GM13976 (cell line): ENCODE measurements around the gene ARSG.

Source experiments
- DNase-seq: peaks from one replicate; pipeline ENCODE4 v3.0.0; 2012; ENCODE audit warnings: low spot score
- in situ Hi-C: fragments of 300-500 bp; cut with MboI; formaldehyde crosslinking; loops from one replicate; pipeline ENCODE4 v1.12.0; 2022; ENCODE audit warnings: low sequenced_read_pairs, mixed read lengths, inconsistent platforms; ENCODE audit not compliant: unreplicated experiment
- TF ChIP-seq, protein P1 (sequence below): IDR thresholded peaks from 2 replicates; pipeline ENCODE4 v1.5.1; 2012; ENCODE audit warnings: borderline replicate concordance, mild to moderate bottlenecking; ENCODE audit not compliant: insufficient read depth; ENCODE audit errors: extremely low read depth, missing control alignments, control extremely low read depth

ARSG gene

DNA sequence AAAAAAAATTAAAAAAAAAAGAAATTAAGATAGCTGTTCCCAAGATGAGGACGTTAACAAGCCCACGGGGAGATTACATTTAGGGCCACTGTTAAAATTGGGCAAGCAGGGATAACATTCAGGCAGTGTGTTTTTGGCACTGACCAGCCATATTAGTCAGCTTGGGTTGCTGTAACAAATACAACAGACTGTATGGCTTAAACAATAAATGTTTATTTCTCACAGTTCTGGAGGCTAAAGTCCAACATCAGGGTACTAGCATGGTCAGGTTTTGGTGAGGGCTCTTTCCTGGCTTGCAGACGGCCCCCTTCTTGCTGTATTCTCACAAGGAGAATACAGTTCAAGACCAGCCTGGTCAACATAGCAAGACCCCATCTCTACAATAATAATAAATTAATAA, 31.3 kb downstream of the ARSG start:
- DNase-seq: no peak
- TF ChIP-seq, protein P1, sequence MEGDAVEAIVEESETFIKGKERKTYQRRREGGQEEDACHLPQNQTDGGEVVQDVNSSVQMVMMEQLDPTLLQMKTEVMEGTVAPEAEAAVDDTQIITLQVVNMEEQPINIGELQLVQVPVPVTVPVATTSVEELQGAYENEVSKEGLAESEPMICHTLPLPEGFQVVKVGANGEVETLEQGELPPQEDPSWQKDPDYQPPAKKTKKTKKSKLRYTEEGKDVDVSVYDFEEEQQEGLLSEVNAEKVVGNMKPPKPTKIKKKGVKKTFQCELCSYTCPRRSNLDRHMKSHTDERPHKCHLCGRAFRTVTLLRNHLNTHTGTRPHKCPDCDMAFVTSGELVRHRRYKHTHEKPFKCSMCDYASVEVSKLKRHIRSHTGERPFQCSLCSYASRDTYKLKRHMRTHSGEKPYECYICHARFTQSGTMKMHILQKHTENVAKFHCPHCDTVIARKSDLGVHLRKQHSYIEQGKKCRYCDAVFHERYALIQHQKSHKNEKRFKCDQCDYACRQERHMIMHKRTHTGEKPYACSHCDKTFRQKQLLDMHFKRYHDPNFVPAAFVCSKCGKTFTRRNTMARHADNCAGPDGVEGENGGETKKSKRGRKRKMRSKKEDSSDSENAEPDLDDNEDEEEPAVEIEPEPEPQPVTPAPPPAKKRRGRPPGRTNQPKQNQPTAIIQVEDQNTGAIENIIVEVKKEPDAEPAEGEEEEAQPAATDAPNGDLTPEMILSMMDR: no peak
- in situ Hi-C loops: no loop called here

DNA sequence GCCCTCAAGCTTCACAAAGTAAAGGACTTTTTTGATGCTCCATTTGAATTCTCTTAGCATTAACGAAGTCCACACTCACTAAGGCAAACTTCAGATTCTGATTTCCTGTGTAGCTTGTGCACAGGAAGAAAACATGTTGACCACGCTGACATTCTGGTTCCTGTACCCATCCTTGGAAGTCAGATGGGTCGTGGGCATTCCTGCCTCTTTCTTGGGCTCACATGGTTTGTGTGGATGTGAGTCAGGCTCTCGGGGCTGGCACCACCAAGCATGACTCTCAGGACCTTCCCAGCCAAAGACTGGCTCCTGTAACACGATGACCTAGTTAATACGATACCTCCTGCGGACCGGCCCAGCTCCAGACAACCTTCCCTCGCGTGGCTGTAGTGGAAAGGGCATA, 32.8 kb downstream of the ARSG start:
- in situ Hi-C loops: no loop called here
- TF ChIP-seq, protein P1: no peak
- DNase-seq: no peak

DNA sequence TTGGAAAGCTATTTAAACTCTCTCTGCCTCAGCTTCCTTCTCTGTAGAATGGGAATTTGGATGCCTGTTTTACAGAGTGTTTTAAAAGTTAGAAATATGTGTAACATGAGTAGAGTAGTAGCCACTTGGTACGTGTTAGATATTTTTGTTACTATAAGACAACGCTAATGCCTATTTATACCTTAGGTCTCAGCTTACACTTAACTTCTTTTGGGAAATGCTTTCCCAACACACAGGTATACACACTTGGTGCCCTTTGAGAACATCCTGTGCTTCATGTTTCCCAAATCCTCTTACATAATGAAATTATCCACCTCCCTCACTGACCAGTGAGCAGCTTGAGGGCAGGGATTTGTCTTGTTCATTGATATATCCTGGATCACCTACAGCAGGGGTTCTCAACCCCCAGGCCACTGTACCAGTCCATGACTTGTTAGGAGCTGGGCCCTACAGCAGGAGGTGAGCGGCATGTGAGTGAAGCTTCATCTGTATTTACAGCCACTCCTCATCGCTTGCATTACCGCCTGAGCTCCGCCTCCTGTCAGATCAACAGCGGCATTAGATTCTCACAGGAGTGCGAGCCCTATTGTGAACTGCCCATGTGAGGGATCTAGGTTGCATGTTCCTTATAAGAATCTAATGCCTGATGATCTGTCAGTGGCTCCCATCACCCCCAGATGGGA, 33.5 kb downstream of the ARSG start:
- in situ Hi-C loops: no loop called here
- no peak for DNase-seq

DNA sequence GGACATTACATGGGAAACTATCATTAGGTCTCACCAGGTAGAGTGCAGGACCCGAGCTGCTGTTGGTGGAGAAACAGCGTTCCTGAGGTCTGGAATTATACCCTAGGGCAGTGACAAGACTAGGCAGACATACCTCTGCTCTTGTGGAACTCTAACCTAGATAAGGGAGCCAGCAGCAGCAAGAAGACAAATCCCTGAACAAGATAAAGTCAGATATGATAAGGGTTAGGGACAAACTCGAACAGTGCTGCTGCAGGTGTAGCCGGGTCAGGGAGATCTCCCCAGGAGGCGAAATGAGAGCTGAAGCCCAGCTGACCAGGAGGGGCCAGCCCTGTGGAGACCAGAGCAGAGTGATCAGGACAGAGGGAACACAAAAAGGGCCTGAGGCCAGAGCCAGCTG, 34.7 kb downstream of the ARSG start:
- in situ Hi-C loops: no loop called here
- TF ChIP-seq, protein P1: no peak
- DNase-seq: no peak

More for the DNA sequence above, 33.5 kb downstream of the ARSG start:
- TF ChIP-seq, protein P1: no peak

DNA sequence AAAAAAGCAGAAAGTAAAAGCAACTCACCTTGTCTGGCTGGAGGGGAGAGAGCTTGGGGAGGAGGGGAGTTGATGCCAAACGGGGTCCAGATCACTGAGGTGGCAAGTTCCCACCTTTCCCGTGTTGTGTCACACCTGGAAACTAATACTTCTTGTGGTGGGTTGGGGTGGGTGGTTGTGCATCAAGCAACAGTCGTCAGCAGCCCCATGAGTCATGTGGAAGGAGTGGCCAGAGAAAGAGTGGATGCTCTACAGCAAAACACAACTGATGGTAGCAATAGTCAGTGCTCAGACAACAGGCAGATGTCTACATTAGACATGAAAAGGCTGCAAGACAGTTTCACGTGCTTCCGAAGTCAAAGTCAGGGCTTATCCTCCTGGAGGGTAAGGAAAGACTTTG, 35.4 kb downstream of the ARSG start:
- in situ Hi-C loops: no loop called here
- DNase-seq: no peak
- TF ChIP-seq, protein P1: no peak

DNA sequence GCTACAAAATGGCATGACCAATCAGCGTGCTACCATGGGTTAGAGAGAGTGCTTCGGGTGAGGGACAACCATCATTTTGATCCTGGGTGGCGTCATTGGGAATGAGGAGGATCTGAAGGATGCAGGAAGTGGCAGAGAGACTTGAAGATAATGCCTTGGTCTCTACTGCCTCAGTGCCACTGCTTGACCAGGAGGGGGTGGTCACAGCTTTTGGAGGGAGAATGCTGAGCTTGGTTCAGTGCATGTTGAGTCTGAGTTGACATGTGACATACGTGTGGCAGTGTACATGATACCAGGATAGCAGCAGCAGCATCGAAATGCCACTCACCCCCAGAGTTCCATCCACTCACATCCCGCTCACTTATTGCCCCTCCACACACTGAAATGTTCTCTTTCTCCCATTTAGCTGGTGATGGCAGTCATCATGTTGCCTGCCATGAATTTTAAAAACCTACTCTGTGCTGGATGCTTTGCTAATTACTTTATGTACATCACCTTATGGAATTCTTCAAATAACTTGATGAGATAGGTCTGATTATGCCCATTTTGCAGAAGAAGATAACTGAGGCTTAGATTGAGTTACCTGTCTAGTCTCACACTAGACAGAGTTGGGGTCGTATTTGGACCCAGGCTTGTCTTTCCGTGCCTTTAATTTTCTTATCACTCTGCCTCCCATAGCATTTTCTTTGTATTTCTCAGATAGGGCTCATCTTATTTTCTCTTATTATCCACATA, 36.7 kb downstream of the ARSG start:
- TF ChIP-seq, protein P1: no peak
- no peak for DNase-seq
- in situ Hi-C loops: no loop called here
